Measurements from ENCODE around the gene WDR86.

WDR86 gene

DNA sequence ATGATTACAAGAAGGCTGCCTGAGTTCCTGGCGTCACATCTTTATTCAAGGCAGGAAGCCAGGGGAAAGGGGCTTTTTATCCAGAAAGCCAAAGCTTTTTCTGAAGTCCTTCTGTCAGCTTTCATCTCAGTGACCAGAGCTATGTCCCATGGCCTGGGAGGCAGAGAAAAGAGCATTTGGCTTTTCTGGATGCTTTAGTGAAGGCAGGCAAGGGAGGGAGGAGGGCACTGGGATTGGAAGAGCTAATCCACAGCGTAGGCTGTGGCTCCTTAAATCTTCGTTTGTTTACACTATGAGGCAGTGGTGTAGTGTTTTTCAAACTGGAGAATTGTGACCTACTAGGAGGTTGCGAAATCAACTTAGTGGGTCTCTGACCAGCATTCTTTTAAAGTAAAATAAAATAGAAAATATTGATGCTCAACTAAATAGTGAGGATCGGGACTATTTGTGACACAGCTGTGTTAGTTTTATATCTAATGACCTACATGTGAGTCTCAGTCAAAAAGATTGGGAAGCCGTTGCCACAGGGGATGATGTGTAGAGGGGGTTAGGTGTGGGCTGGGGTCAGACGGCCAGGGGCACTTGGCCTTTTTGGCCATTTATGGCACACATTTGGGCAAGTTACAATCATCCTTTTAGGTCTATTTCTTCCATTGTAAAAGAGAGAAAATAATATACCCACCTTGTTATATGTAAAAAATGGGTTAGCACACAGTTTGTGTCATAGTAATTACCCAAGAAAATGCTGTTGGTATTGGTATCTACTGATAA lies 16.0 kb upstream of the WDR86 start:
- Mint-ChIP-seq H3K9me3 (ENCODE audit: low read depth) (no peaks in the 10 kb centered on the region), H3K4me1 (ENCODE audit: low read depth) (peaks cover 36% of the 10 kb centered on the region), H3K4me3 (no peak overlapping the region), H3K36me3 (no peaks in the 10 kb centered on the region), H3K27ac (no peak overlapping the region), H3K27me3 (no peaks in the 10 kb centered on the region)

DNA sequence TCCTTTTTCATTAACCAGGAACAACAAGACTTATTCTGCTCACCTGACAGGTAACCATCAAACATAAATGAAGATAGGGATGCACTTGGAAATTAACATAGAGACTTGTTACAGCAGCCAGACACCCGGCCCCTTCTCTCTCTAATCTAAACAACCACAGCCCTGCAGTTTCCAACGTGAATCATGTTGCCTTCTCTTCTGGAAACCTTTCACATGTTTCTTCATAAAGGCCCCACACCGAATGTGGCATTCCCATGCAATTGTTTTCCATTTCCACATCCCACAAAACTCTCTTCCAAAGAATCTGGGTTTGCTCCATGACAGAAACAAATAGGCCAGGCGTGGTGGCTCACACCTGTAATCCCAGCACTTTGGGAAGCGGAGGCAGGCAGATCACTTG lies 15.0 kb upstream of the WDR86 start:
- H3K27ac Mint-ChIP-seq = no peak overlapping the region
- no peaks in the 10 kb centered on the region for H3K27me3 Mint-ChIP-seq
- H3K36me3 Mint-ChIP-seq = peaks cover 2% of the 10 kb centered on the region
- H3K4me1 Mint-ChIP-seq (ENCODE audit: low read depth) = peaks cover 28% of the 10 kb centered on the region
- no peaks in the 10 kb centered on the region for H3K9me3 Mint-ChIP-seq (ENCODE audit: low read depth)
- H3K4me3 Mint-ChIP-seq = no peak overlapping the region

DNA sequence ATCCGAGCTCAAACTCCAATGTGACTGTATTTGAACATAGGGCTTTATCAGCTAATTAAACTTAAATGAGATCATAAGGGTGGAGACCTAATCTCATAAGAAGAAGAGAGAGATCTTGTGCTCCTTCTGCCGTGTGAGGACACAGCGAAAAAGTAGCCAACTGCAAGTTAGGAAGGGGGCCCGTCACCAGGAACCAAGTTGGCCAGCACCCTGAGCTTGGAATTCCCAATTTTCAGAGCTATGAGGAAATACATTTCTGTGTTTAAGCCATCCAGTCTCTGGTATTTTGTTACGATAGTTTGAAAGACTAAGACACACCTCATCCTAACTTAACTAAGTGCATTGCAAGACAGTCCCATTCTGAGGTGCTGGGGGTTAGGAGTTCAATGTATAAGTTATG lies 14.1 kb upstream of the WDR86 start:
- no peak overlapping the region for H3K4me3 Mint-ChIP-seq
- no peaks in the 10 kb centered on the region for H3K9me3 Mint-ChIP-seq (ENCODE audit: low read depth)

DNA sequence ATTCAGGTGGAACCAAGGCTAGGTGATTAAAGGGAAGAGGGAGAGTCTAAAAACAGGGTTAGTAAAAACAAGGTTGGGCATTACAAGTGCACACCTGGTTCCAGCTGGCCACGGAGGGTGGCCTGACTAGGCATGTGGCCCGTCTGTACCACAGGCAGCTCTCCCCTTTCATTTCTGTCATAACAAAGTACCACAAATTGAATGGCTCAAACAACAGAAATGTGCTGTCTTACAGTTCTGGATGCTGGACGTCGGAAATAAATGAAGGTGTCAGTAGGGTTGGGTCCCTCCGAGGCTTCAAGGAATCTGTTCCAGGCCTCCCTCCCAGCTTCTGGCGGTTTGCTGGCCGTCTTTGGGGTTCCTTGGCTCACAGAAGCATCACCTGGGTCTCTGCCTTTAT lies 13.4 kb upstream of the WDR86 start:
- no peaks in the 10 kb centered on the region for H3K27me3 Mint-ChIP-seq
- no peaks in the 10 kb centered on the region for H3K9me3 Mint-ChIP-seq (ENCODE audit: low read depth)
- no peak overlapping the region for H3K27ac Mint-ChIP-seq
- H3K36me3 Mint-ChIP-seq = peaks cover 2% of the 10 kb centered on the region
- H3K4me1 Mint-ChIP-seq (ENCODE audit: low read depth) = peaks cover 12% of the 10 kb centered on the region
- H3K4me3 Mint-ChIP-seq = no peak overlapping the region

More for the DNA sequence above, 14.1 kb upstream of the WDR86 start:
- Mint-ChIP-seq H3K36me3 (peaks cover 2% of the 10 kb centered on the region), H3K27me3 (no peaks in the 10 kb centered on the region), H3K4me1 (ENCODE audit: low read depth) (peaks cover 19% of the 10 kb centered on the region), H3K27ac (peak overlapping the region; percentile 3)

DNA sequence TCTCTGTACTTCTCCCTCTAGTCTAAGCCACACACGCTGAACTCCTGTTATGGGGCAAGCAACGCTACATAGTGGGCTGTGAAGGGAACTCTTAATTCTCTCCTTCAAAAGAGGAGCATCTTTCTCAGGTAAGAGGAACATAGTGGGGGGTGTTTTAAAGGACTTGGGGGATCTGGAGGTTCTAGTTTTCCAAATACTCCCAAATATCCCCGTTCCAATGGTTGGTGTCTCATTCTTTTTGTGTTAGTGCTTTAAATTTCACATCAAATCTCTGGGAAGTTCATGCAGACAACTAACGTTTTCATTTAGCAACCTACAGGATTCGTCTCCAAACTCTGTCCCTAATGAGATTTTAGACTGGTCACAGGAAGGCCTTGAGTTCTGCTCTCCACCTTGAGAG lies 12.4 kb upstream of the WDR86 start:
- H3K4me3 Mint-ChIP-seq = no peak overlapping the region
- peaks cover 2% of the 10 kb centered on the region for H3K36me3 Mint-ChIP-seq

DNA sequence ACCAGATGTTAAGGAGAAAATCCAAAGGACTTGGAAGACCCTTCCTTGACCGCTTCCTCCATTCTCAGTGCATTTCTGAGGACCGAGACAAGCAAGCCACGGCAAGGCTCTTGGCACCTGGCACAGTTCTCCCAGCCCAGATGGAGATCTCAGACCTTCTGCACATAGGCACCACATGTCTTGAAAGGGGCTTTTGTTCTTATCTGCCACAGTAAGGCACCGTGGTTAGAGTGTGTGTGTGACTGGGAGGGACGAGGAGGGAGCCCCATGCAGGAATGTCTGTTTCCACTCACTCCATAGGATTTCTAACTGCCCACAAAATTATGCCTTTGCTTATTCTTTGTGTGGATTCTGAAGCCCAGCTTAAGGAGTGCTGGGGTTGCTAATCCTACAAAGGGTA lies 10.3 kb upstream of the WDR86 start:
- Mint-ChIP-seq H3K27me3 (no peaks in the 10 kb centered on the region), H3K27ac (no peak overlapping the region), H3K4me3 (no peak overlapping the region)

More for the DNA sequence above, 12.4 kb upstream of the WDR86 start:
- Mint-ChIP-seq H3K9me3 (ENCODE audit: low read depth) (no peaks in the 10 kb centered on the region), H3K27me3 (no peaks in the 10 kb centered on the region), H3K27ac (no peak overlapping the region), H3K4me1 (ENCODE audit: low read depth) (peaks cover 3% of the 10 kb centered on the region)

DNA sequence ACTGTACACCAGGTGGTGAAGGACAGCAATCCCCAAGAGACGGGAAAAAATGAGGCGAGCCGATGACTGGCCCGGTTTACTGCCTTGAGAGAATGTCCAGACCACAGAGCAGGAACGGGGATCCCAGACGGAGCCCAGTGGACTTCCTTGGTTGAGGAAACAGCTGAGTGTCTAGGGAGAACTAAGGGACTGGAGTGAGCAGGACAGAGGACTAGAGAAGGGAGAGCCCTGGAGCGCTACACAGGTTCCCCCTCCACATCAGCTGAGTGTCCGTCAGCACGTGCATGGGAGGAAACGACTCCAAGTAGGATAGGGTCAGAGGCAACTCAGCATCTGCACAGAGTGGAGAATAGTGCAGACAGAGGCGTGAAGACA lies 7.1 kb upstream of the WDR86 start:
- Mint-ChIP-seq H3K9me3 (ENCODE audit: low read depth) (no peaks in the 10 kb centered on the region), H3K4me3 (no peak overlapping the region), H3K27me3 (no peaks in the 10 kb centered on the region), H3K4me1 (ENCODE audit: low read depth) (peaks cover 22% of the 10 kb centered on the region), H3K36me3 (peaks cover 4% of the 10 kb centered on the region), H3K27ac (no peak overlapping the region)

More for the DNA sequence above, 10.3 kb upstream of the WDR86 start:
- H3K9me3 Mint-ChIP-seq (ENCODE audit: low read depth) = no peaks in the 10 kb centered on the region
- peaks cover 2% of the 10 kb centered on the region for H3K4me1 Mint-ChIP-seq (ENCODE audit: low read depth)
- H3K36me3 Mint-ChIP-seq = peaks cover 4% of the 10 kb centered on the region

DNA sequence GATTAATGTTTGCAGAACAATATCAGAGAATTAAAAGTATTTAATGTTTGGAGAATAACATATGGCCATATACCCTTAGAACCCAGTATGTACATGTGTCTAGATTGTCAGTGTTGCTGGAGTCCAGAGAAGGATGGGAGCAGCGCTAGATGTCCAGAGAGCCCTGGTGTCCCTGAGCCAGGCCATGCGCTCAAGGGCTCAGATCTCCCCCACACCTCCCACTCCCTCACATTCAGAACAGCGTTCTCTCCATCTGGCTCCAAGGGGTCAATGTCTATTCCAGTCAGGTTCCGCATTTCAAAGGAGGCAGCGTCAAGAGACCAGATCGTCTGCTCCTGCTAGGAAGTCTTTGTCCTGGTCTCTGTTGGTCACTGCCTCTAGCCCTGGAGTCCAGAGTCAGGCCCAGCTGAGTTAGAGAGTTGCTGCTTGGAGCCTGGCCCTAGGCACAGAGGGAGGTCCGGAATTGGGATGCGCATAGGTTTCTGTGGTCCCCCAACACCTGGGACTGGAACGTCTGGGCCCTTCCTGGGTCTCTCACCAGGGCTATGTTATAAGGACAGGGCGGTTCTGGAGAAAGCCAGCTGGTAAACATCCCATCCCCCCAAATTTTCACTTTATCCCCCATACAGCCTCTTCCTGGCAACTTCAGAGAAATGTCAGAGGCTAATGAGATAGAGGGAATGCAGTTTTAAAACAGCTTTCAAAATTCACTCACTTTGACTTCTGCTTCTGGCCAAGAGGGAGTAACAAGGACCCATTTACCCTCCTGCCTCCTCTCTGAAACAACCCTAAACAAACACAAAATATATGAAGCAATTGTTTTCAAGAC lies 6.5 kb upstream of the WDR86 start:
- Mint-ChIP-seq H3K4me3 (no peak overlapping the region), H3K4me1 (ENCODE audit: low read depth) (peaks cover 23% of the 10 kb centered on the region), H3K36me3 (peaks cover 4% of the 10 kb centered on the region), H3K27me3 (peaks cover under 1% of the 10 kb centered on the region), H3K9me3 (ENCODE audit: low read depth) (no peaks in the 10 kb centered on the region), H3K27ac (no peak overlapping the region)

DNA sequence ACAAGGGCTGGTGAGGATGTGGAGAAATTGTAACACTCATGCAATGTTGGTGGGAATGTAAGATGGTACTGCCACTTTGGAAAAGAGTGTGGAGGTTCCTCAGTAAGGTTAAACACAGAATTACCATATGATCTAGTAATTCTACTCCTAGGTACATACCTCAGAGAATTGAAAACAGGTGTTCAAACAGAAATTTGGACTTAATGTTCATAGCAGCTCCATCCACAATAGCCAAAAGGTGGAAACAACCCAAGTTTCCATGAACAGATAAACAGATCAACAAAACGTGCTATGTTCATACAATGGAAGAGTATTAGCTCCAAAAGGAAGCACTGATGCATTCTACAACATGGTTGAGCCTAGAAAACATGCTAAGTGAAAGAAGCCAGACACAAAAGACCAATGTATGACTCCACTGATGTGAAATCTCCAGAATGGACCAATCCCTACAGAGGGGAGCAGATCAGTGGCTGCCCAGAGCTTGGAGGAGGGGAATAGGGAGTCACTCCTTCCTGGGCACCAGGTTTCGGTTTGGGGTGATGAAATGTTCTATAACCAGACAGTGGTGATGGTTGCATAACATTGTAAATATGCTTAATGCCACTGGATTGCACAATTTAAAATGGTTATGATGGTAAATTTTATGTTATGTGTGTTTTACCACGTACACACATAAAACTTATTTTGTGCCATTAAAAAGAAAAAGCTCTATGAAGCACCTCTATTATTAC lies 5.7 kb upstream of the WDR86 start:
- no peaks in the 10 kb centered on the region for H3K9me3 Mint-ChIP-seq (ENCODE audit: low read depth)
- peaks cover 30% of the 10 kb centered on the region for H3K4me1 Mint-ChIP-seq (ENCODE audit: low read depth)
- peaks cover 7% of the 10 kb centered on the region for H3K27me3 Mint-ChIP-seq
- H3K27ac Mint-ChIP-seq = no peak overlapping the region
- H3K36me3 Mint-ChIP-seq = peaks cover 4% of the 10 kb centered on the region
- no peak overlapping the region for H3K4me3 Mint-ChIP-seq

DNA sequence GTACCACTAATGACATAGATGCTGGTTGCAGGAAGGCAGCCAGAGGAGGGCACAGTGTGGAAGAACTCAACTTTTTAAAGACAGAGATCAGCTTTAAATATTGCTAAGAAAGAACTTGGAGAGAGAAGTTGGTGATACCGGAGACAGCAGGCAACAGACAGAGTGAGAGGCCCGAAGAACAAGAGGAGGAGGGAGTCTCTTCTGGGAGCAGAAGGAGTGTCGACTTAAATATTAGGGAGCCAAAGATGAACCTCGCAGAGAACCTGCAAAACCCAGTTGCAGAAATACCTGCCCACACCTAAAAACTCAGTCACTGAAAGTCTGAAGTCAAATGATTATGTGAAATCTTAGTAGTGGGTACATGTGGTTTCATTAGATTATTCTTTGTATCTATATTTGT lies 3.4 kb upstream of the WDR86 start:
- no peak overlapping the region for H3K27ac Mint-ChIP-seq
- H3K4me1 Mint-ChIP-seq (ENCODE audit: low read depth) = peaks cover 36% of the 10 kb centered on the region
- peaks cover 2% of the 10 kb centered on the region for H3K36me3 Mint-ChIP-seq
- no peak overlapping the region for H3K4me3 Mint-ChIP-seq
- no peaks in the 10 kb centered on the region for H3K9me3 Mint-ChIP-seq (ENCODE audit: low read depth)
- H3K27me3 Mint-ChIP-seq = peaks cover 11% of the 10 kb centered on the region

DNA sequence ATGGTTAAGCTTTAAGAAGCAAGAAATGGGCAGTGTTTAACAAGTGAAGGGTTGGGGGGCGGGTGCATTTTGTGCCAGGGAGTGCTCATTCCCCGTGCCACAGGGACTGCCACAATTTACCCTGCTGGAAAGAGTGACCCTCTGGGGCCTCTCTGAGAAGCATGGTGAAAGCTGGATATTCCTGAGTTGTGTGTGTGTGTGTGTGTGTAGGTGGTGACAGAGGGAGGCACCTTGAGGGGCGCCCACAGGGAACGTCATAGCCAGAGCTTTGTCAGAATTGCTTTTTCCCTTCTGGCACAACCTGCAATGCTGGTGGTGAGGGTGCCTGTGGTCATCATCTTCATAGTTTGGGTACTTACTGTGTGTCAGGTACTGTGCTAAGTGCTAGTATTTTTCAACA lies 2.5 kb upstream of the WDR86 start:
- Mint-ChIP-seq H3K4me1 (ENCODE audit: low read depth) (peaks cover 36% of the 10 kb centered on the region), H3K4me3 (no peak overlapping the region), H3K27me3 (peaks cover 11% of the 10 kb centered on the region), H3K36me3 (peaks cover 2% of the 10 kb centered on the region), H3K27ac (no peak overlapping the region), H3K9me3 (ENCODE audit: low read depth) (no peaks in the 10 kb centered on the region)

DNA sequence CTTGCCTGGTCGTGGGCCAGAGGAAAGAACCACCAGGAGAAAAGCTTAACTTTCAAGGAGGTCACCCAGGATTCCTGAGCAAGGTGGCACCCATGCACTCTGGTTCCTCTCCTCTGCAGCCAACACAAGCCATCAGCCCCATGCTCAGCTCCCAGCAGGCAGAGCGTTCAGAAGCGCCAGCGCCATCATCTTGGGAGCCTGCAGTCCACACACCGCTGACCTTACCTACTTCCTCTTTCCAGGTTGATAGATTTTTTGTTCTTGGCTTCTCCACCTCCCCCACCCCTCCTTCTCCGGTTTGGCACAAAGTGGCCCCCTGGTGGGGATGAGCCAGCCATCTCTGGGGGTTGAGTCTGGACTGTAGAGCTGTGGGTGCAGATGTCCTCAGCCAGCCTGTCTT lies 1.7 kb upstream of the WDR86 start:
- Mint-ChIP-seq H3K4me1 (ENCODE audit: low read depth) (peaks cover 36% of the 10 kb centered on the region), H3K9me3 (ENCODE audit: low read depth) (no peaks in the 10 kb centered on the region), H3K27me3 (peaks cover 11% of the 10 kb centered on the region), H3K36me3 (no peaks in the 10 kb centered on the region), H3K27ac (no peak overlapping the region), H3K4me3 (no peak overlapping the region)

DNA sequence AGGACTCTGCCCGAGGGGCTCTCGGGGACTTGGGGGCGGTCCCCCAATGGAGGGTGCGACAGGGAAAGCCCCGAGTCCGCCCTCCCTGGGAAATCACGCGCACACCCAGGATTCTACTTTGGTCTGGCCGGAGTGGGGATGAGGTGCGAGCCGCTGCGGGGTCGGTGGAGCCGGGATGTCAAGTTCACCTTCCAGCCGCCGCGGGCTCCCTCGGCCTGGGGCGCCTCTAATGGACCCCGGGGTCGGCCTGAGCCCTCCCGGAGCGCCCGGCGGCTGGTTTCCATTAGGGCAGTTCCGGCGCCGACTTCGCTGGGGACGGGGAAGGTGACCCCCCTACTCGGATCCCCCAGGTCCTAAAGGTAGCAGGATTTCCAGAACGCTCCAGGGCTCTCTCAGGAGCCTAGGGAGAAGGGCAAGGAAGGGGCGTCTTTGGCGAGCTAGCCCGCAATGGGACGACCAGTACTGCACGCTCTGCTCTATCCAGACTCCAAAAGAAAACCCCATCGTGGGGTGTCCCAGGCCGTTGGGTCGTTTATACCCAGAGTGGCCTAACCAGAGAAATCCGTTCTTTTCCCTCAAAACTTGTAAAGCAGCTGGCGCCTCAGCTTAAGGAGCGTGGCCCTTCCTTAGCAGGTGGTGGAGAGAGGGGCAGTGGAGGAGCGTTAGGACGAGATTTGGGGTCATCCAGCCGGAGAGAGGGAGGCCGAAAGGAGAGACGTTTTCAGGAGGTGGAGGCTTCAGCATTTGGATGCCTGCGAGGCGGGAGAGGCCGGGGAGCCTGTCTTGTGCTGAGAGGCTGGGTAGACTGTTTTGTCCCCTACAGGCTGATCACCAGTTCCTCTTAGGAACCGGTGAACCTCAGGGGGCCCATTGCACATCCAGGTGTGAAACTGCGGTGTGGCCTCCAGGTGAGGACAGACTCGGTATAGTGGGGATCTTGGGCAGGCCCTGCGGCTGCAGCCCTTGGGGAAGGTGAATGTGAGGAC lies 860 bp upstream of the WDR86 start:
- peaks cover 11% of the 10 kb centered on the region for H3K27me3 Mint-ChIP-seq
- H3K9me3 Mint-ChIP-seq (ENCODE audit: low read depth) = no peaks in the 10 kb centered on the region
- H3K36me3 Mint-ChIP-seq = no peaks in the 10 kb centered on the region
- H3K4me3 Mint-ChIP-seq = peak overlapping the region; percentile 48
- peaks cover 36% of the 10 kb centered on the region for H3K4me1 Mint-ChIP-seq (ENCODE audit: low read depth)
- no peak overlapping the region for H3K27ac Mint-ChIP-seq

All from activated naive CD8-positive, alpha-beta T cell (primary cell).